GM23338 (cell line): Measurements from ENCODE around the gene ATP1B3. TPM values are rescaled to one million over a fixed set of nuclear protein-coding genes. Genes with fewer than 3 reads are reported as not detected.

Source experiments
- ATAC-seq: fragments of 200-7000 bp; cut with Tn5 transposase; 3 replicates; pipeline ENCODE4 v1.9.1; 2020
- DNase-seq: peaks from one replicate; pipeline ENCODE4 v3.0.0-alpha.2; 2015; ENCODE audit warnings: low spot score
- H2AFZ ChIP-seq: fragments of 200-600 bp; sonication (generic); 2 replicates; pipeline ENCODE4 v1.8.0; 2016; ENCODE audit warnings: antibody characterized with exemption, mild to moderate bottlenecking, moderate library complexity
- H3F3A ChIP-seq: fragments of 200-600 bp; sonication (generic); replicated peaks from 2 replicates; pipeline ENCODE4 v1.8.0; 2017; ENCODE audit warnings: antibody characterized with exemption, mixed run types, low read depth
- H3K27ac ChIP-seq: fragments of 200-600 bp; sonication (generic); 2 replicates; pipeline ENCODE4 v1.6.1; 2016; ENCODE audit warnings: low read depth
- H3K27me3 ChIP-seq: fragments of 200-600 bp; sonication (generic); 2 replicates; pipeline ENCODE4 v1.8.0; 2016; ENCODE audit warnings: mild to moderate bottlenecking, mixed run types, moderate library complexity; ENCODE audit not compliant: insufficient read depth
- H3K36me3 ChIP-seq: fragments of 200-600 bp; sonication (generic); 2 replicates; pipeline ENCODE4 v1.8.0; 2016; ENCODE audit warnings: mild to moderate bottlenecking; ENCODE audit not compliant: insufficient read depth
- H3K4me1 ChIP-seq: fragments of 200-600 bp; sonication (generic); 2 replicates; pipeline ENCODE4 v1.8.0; 2016; ENCODE audit warnings: mild to moderate bottlenecking, moderate library complexity; ENCODE audit not compliant: insufficient read depth
- H3K4me2 ChIP-seq: fragments of 200-600 bp; sonication (generic); 2 replicates; pipeline ENCODE4 v1.7.1; 2017; ENCODE audit warnings: mixed run types
- H3K4me3 ChIP-seq: fragments of 200-600 bp; sonication (generic); 2 replicates; pipeline ENCODE4 v1.6.1; 2016; ENCODE audit warnings: mixed run types
- H3K79me2 ChIP-seq: fragments of 200-600 bp; sonication (generic); replicated peaks from 2 replicates; pipeline ENCODE4 v1.8.0; 2017; ENCODE audit warnings: mild to moderate bottlenecking; ENCODE audit not compliant: insufficient read depth
- H3K9me2 ChIP-seq: fragments of 200-600 bp; sonication (generic); 2 replicates; pipeline ENCODE4 v1.8.0; 2017; ENCODE audit not compliant: insufficient read depth
- H4K20me1 ChIP-seq: fragments of 200-600 bp; sonication (generic); replicated peaks from 2 replicates; pipeline ENCODE4 v1.8.0; 2017; ENCODE audit warnings: mild to moderate bottlenecking; ENCODE audit not compliant: insufficient read depth
- H3K27ac Mint-ChIP-seq: 2 replicates; pipeline ENCODE4 v1.8.0; 2020; ENCODE audit warnings: inconsistent platforms, mild to moderate bottlenecking, moderate library complexity, mixed read lengths
- H3K27me3 Mint-ChIP-seq: 3 replicates; pipeline ENCODE4 v1.8.0; 2022; ENCODE audit warnings: low read depth, mild to moderate bottlenecking, moderate library complexity, mixed read lengths, inconsistent platforms; ENCODE audit not compliant: insufficient read depth, poor library complexity
- H3K36me3 Mint-ChIP-seq: 3 replicates; pipeline ENCODE4 v1.8.0; 2021; ENCODE audit warnings: low read depth, mild to moderate bottlenecking, inconsistent platforms, moderate library complexity, mixed read lengths
- H3K4me1 Mint-ChIP-seq: 3 replicates; pipeline ENCODE4 v1.8.0; 2020; ENCODE audit warnings: mild to moderate bottlenecking, inconsistent platforms, mixed read lengths
- H3K4me3 Mint-ChIP-seq: 3 replicates; pipeline ENCODE4 v1.8.0; 2021; ENCODE audit warnings: moderate library complexity, mild to moderate bottlenecking, inconsistent platforms, mixed read lengths
- H3K9me3 Mint-ChIP-seq: 3 replicates; pipeline ENCODE4 v1.8.0; 2020; ENCODE audit warnings: moderate library complexity, mild to moderate bottlenecking, inconsistent platforms, mixed read lengths
- CREB1 ChIP-seq: fragments of 250-450 bp; sonication (Bioruptor Pico); IDR thresholded peaks from 2 replicates; pipeline ENCODE4 v1.5.0; 2020; ENCODE audit warnings: low read depth, mild to moderate bottlenecking, moderate library complexity
- EZH2 ChIP-seq: fragments of 200-600 bp; sonication (generic); IDR thresholded peaks from one replicate; pipeline ENCODE4 v1.8.0; 2017; ENCODE audit warnings: antibody characterized with exemption, mild to moderate bottlenecking, low read depth; ENCODE audit not compliant: unreplicated experiment
- EZH2phosphoT487 ChIP-seq: fragments of 200-600 bp; sonication (generic); IDR thresholded peaks from one replicate; pipeline ENCODE4 v1.8.1; 2018; ENCODE audit warnings: antibody characterized with exemption; ENCODE audit not compliant: unreplicated experiment
- JUNB ChIP-seq: IDR thresholded peaks from one replicate; pipeline ENCODE4 v1.6.1; 2016; ENCODE audit warnings: antibody characterized with exemption; ENCODE audit not compliant: unreplicated experiment
- NANOG ChIP-seq: IDR thresholded peaks from 2 replicates; pipeline ENCODE4 v1.6.1; 2016; ENCODE audit warnings: antibody characterized with exemption, borderline replicate concordance
- POLR2AphosphoS5 ChIP-seq: IDR thresholded peaks from 2 replicates; pipeline ENCODE4 v1.6.1; 2016; ENCODE audit warnings: antibody characterized with exemption, low read depth
- STAT1 ChIP-seq: IDR thresholded peaks from one replicate; pipeline ENCODE4 v1.6.1; 2016; ENCODE audit warnings: antibody characterized with exemption; ENCODE audit not compliant: unreplicated experiment
- ZNF331 ChIP-seq: fragments of 250-450 bp; sonication (Bioruptor Pico); IDR thresholded peaks from 2 replicates; pipeline ENCODE4 v1.5.0; 2020; ENCODE audit warnings: low read depth, mild to moderate bottlenecking, moderate library complexity
- polyA plus RNA-seq: library from polyadenylated mRNA; unstranded; fragments of >200 nt; fragmentation: Nextera tagmentation; extraction: Ambion mirVana; gene quantifications from 2 replicates; pipeline ENCODE4 v1.2.1, GENCODE V29; 2016
- total RNA-seq: library from RNA; depleted of rRNA; stranded (reverse); fragments of >200 nt; shearing (Covaris generic); gene quantifications from 2 replicates; pipeline ENCODE4 v1.2.3, GENCODE V29; 2014
- TF ChIP-seq, protein P1 (sequence below): IDR thresholded peaks from 2 replicates; pipeline ENCODE4 v1.6.1; 2016; ENCODE audit warnings: antibody characterized with exemption
- TF ChIP-seq, protein P2 (sequence below), 2 experiments: fragments of 200-600 bp in 1 of 2; sonication (generic) in 1 of 2; conservative IDR thresholded peaks; 2 replicates each; pipeline versions ENCODE4 v1.5.1 to v1.6.1; 2016 to 2017; ENCODE audit warnings: antibody characterized with exemption in 2 of 2, low read depth in 2 of 2, mild to moderate bottlenecking in 2 of 2, moderate library complexity in 1 of 2
- TF ChIP-seq, protein P3 (sequence below): IDR thresholded peaks from one replicate; pipeline ENCODE4 v1.6.1; 2018; ENCODE audit warnings: antibody characterized with exemption; ENCODE audit not compliant: unreplicated experiment

ATP1B3 gene
- total and polyA plus RNA-seq, 2 experiments from 2014 or later, result 135 to 315 TPM

- TF ChIP-seq, protein P1, sequence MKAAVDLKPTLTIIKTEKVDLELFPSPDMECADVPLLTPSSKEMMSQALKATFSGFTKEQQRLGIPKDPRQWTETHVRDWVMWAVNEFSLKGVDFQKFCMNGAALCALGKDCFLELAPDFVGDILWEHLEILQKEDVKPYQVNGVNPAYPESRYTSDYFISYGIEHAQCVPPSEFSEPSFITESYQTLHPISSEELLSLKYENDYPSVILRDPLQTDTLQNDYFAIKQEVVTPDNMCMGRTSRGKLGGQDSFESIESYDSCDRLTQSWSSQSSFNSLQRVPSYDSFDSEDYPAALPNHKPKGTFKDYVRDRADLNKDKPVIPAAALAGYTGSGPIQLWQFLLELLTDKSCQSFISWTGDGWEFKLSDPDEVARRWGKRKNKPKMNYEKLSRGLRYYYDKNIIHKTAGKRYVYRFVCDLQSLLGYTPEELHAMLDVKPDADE, result no peak
- TF ChIP-seq STAT1, result no peak
- TF ChIP-seq, protein P2, sequence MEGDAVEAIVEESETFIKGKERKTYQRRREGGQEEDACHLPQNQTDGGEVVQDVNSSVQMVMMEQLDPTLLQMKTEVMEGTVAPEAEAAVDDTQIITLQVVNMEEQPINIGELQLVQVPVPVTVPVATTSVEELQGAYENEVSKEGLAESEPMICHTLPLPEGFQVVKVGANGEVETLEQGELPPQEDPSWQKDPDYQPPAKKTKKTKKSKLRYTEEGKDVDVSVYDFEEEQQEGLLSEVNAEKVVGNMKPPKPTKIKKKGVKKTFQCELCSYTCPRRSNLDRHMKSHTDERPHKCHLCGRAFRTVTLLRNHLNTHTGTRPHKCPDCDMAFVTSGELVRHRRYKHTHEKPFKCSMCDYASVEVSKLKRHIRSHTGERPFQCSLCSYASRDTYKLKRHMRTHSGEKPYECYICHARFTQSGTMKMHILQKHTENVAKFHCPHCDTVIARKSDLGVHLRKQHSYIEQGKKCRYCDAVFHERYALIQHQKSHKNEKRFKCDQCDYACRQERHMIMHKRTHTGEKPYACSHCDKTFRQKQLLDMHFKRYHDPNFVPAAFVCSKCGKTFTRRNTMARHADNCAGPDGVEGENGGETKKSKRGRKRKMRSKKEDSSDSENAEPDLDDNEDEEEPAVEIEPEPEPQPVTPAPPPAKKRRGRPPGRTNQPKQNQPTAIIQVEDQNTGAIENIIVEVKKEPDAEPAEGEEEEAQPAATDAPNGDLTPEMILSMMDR (conservative IDR thresholded peaks at IDR 0.05; ENCODE audit: low read depth in 2 of 2), result no peak
- no peak for TF ChIP-seq EZH2phosphoT487
- TF ChIP-seq, protein P3, sequence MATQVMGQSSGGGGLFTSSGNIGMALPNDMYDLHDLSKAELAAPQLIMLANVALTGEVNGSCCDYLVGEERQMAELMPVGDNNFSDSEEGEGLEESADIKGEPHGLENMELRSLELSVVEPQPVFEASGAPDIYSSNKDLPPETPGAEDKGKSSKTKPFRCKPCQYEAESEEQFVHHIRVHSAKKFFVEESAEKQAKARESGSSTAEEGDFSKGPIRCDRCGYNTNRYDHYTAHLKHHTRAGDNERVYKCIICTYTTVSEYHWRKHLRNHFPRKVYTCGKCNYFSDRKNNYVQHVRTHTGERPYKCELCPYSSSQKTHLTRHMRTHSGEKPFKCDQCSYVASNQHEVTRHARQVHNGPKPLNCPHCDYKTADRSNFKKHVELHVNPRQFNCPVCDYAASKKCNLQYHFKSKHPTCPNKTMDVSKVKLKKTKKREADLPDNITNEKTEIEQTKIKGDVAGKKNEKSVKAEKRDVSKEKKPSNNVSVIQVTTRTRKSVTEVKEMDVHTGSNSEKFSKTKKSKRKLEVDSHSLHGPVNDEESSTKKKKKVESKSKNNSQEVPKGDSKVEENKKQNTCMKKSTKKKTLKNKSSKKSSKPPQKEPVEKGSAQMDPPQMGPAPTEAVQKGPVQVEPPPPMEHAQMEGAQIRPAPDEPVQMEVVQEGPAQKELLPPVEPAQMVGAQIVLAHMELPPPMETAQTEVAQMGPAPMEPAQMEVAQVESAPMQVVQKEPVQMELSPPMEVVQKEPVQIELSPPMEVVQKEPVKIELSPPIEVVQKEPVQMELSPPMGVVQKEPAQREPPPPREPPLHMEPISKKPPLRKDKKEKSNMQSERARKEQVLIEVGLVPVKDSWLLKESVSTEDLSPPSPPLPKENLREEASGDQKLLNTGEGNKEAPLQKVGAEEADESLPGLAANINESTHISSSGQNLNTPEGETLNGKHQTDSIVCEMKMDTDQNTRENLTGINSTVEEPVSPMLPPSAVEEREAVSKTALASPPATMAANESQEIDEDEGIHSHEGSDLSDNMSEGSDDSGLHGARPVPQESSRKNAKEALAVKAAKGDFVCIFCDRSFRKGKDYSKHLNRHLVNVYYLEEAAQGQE, result no peak
- TF ChIP-seq CREB1 (CRISPR knock-in tag), result no peak
Measured at GRCh38 chr3:141914311-141914710, 37.9 kb downstream of the ATP1B3 start (continued).

- ATAC-seq (no peak), DNase-seq (no peak)
- no peak overlapping the region for H3K27ac ChIP-seq
- Mint-ChIP-seq H3K4me1 (no peaks in the 10 kb centered on the region), H3K9me3 (peaks cover 6% of the 10 kb centered on the region; the same call in 2 of the 3 replicates), H3K27ac (no peak overlapping the region), H3K36me3 (peaks cover 86% of the 10 kb centered on the region), H3K4me3 (no peak overlapping the region), H3K27me3 (peaks cover 1% of the 10 kb centered on the region)
- no peak overlapping the region for H3K4me3 ChIP-seq
- H4K20me1 ChIP-seq, result 0 out of 2 replicates have a peak, but pooled peaks cover 9% of the 10 kb centered on the region
- no peaks in the 10 kb centered on the region for H3F3A ChIP-seq
- H2AFZ ChIP-seq, result no peak overlapping the region
- no peaks in the 10 kb centered on the region for H3K79me2 ChIP-seq
- H3K9me2 ChIP-seq, result no peaks in the 10 kb centered on the region
- no peaks in the 10 kb centered on the region for H3K4me1 ChIP-seq
- H3K27me3 ChIP-seq, result no peaks in the 10 kb centered on the region
- H3K4me2 ChIP-seq, result no peak overlapping the region
- H3K36me3 ChIP-seq, result peaks cover 12% of the 10 kb centered on the region; the same call in 1 of the 2 replicates
- no peak for TF ChIP-seq CREB1 (CRISPR knock-in tag)
- TF ChIP-seq NANOG, result no peak
- no peak for TF ChIP-seq JUNB
- TF ChIP-seq ZNF331 (CRISPR knock-in tag), result no peak
- no peak for TF ChIP-seq EZH2
- TF ChIP-seq EZH2phosphoT487, result no peak
- TF ChIP-seq, protein P2 (conservative IDR thresholded peaks at IDR 0.05; ENCODE audit: low read depth in 2 of 2), result no peak
- no peak for TF ChIP-seq STAT1
- no peak for TF ChIP-seq POLR2AphosphoS5
- TF ChIP-seq, protein P3, result no peak
- TF ChIP-seq, protein P1, result no peak
Measured at GRCh38 chr3:141915016-141915415, 38.6 kb downstream of the ATP1B3 start.
